Lung microvascular endothelial cell (primary cell): ENCODE results near the gene DNAH11. TPM values are rescaled to one million over a fixed set of nuclear protein-coding genes. Genes with fewer than 3 reads are reported as not detected.

Experiments used
- DNase-seq, 2 donors: peaks; one replicate each; pipeline versions ENCODE4 v3.0.0 to v3.0.0-alpha.2; 2010; ENCODE audit warnings: low read depth in 2 of 2
- total RNA-seq: library from RNA; depleted of rRNA; stranded (reverse); fragments of >200 nt; gene quantifications from 2 replicates; pipeline ENCODE4 v1.2.1, GENCODE V29; 2014

The DNAH11 gene
- total RNA-seq, 1 donor from 2014 or later, result 0.20 TPM

DNA sequence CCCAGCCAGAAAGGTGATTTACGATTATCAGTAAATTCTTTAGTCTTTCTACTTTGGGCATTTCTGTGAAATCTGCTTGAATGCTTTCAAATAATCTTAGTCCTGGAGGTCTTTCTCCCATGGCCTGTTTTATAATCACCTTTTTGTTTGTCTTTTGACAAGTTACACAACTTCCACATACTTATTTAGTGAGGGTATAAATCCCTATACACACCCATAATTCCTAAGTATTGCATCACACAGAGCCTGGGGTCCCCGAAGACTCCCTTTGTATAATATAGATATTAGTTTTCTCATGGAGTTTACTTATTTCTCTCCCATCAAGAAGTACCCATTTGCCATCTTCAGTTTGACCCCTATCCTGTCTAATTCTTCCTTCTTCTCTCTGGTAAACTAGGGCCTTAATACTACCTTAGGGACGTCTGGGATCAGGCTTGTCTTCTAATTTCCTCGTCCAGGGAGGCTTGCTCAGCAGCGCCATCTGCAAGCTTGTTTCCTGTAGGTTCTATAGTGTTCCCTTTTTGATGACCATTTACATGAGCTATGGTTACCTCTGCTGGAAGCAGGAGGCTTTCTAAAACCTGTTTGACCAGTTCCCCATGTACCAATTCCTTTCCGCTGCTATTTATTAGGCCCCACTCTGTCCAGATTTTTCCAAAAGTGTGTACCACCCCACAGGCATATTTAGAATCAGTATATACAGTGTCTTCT is 8.1 kb downstream of the DNAH11 start:
- DNase-seq, result no peak

DNA sequence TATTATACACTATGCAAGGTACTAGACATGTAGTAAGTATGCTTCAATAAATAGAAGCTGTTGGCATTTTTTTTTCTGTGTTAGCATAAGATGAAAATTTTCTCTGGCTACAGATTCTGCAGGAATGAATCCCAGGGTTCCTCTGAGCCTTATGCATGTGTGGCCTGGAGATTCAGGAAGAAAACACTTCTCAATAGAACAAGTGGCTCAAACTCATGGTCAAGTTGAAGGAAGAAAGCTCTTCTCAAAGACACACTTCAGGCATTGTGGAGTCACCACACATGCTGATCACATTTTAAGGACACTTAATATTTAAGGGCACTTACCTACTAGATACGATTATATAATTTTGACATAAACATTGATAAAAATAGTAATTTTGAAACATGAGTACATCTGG is 19.5 kb downstream of the DNAH11 start:
- no peak for DNase-seq

DNA sequence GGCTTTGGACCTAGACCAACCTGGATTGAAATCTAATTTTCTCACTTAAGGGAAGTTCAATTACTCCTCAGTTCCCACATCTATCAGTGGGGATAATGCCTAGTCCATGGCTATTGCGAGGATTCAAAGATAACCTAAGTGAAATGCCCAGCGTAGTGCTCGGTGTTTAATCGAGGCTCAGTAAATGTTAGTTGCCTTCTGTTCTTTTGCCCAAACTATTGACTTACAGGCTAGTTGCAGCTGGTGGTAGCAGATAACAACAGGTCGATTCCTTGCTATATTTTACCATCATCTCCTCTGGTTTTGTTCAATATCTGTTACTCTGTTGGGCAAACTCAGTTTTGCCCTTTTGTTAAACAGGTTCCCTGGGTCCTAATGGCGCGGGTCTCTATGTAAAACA is 22.8 kb downstream of the DNAH11 start:
- no peak for DNase-seq

DNA sequence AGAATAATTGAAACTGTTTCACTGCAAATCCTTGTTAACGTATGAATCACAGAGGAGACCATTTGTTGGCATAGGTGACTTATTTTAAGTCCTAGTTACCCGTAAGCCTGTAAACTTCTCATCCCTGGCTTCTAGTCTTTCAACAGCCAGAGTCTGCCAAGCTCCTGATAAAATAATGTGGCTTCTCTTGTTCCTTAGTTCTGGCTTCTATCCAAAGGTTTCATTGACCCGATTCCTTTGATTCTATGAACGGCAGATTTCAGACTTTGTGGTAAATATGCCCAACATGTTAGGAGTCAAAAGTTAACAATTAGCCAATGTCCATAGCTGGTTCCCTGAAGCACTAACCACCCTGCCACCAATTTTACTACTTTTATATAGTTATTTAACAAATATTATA is 23.3 kb downstream of the DNAH11 start:
- DNase-seq, result no peak

DNA sequence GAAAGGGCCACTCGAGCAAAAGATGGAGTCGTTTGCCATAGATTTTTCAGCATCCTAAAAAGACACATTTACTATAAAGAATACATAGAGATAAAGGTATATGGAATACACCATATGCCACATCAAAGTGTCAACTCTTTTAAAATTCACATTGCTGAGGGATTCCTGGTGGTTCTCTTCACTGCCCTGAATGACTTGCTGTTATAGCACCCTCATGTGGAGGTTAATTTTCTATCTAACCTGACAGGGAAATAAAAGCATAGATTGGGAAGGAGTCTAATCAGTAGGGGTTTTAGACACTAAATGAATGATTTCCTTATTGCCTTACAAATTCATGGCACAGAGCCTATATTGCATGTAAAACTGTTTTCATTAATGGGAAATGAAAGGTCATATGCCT is 25.9 kb downstream of the DNAH11 start:
- DNase-seq, result peak in 1 of 2 donors; percentile 14

DNA sequence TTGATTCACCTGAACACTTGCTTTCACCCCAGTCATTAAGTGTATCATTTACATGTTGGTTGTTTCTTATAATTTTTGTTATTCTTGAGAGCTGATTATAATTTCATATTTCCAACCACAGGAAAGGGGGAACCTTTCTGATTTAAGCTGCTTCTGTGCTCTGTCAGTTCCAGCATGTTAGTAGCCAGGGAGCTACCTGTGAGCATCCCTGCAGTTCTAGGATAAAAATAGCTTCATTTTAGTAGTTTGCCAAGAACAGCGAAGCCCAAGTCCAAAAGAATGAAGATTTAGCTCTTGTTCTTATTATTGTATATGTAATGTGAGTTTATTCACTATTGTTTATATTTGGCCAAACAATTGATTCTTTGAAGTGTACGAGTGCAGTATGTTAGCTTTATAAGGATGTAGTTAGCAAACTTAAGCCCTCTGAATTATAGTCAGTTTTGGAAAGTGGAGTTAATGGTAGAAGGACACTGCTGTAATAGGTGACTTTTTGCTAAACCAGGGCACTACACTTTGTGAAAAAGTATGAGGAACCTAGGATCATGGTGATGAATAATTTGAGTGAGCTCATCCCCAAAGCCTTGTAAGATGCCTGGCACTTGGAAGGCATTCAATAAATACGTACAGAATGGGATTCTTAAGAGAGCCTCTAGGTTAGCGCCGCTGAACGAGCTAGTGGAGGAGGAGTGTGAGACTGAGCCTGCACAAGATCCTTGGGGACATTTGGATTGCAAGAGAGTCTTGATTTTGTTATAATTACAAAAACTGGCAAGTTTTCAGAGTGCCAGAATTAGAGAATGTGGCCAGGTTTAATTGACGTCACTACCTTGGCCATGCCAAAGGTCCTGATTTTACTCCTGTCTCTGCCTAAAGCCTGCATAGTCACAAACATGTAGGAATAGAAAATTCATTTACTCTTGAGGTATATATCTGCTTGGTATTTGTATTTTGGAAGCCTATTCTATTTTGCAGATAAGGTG is 29.8 kb downstream of the DNAH11 start:
- DNase-seq, result no peak

DNA sequence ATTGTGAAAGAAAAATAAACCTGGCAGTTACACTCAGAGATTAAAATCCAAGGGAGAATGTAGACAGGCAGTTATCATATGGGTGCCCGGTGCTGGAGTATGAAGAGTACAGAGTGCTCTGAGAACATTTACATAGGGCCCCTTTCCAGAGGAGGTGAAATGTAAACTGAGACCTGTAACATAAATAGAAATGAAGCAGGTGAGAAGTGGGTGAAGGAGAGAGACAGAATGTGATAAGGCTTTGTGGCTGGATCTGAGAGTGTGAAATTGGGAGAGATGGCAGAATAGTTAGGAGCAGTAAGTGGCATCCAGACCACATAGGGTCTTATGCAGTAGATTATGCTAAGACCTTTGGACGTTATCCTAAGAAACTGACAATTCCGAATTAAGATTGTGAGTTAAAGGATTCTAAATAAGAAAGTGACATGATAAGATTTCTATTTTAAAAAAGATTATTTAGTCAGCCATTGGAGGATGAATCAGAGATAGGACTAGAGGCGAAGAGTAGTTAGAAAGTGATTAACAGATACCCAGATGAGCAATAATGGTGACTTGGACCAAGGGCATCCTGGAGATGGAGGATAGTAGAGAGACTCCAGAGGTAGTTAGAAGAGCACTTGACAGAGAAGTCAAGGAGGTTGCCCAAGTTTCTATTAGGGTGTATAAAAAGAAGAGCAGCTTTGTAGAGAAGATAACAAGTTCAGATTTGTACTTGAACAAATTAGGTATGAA is 36.7 kb downstream of the DNAH11 start:
- peak in 1 of 2 donors; percentile 3 for DNase-seq

DNA sequence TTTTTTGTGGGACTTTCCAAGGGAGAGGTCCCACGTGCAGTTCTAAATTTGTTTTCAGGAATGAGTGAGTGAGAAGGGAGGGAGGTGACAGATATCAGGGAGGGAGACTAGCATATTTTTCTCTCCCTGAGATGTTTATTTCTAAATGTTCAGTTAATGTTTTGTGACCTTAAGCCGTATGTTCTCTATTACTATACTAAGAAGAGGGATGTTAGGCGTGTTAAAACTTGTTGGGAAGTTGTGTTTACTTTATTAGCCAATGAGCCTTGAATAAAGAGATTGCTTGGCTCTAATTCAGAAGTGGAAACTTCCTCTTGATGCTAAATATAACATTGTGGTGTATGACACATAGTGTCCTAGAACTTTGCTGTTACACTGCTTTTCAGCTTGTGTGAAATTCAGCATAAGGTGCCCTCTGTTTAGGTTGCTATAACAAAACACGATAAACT is 37.3 kb downstream of the DNAH11 start:
- peak; percentile 28 to 85 for DNase-seq

DNA sequence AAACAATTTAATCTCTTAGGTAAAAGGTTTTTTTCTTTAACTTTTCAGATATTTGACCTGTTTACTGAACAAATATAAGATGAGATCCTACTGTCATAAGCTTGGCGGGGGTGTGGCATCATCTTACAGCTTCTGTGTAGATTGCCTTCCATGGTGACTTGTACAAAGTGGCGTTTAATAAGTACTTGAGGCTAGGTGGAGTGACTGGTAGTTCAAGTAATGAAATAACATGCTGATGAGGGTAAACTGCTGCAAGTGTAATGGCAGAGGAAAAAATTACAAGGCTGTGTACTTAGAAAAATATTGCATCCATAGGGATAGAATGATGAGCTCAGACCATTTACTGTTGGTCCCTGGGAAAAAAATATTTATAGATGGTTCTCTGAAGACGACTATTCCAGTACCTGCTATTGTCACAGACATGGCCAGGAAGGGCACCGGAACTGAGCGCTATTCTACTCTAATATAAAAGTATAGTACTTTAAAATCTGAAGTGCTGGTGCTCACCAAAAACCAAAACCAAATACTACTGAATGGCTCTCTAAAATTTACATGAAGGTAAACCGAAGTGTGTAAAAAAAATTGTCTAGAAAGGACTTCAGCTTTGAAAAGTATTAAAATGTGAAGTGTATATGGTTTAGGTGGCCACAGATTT is 42.4 kb downstream of the DNAH11 start:
- DNase-seq, result no peak

DNA sequence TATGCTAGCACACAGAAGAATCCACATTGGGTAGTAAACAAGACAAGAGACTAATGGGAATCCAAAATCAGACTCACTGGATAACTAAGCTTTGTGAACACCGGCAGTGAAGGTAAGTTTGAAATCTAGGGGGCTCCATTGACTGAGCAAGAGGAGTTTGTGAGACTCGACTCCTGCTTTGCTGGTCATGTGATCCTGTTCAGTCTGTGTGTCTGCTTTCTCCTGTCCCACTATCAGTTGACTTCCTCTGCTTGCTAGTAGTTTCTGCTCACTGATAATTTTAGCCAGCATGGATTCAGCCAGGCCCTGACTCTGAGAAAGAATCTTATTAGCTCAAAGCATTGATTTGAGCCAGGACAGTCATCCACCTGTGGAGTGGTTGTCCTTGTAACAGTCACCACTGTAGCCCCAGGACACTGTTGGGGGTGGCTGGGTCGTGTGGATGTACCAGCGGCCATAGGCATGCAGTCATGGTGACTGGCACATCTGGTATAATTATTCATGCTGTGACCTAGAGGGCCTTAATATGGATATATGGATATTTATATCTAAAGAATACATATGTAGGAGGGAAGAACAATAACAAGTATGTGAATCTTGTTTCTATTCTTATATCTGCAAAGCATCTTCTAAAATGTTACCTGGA is 44.4 kb downstream of the DNAH11 start:
- no peak for DNase-seq

DNA sequence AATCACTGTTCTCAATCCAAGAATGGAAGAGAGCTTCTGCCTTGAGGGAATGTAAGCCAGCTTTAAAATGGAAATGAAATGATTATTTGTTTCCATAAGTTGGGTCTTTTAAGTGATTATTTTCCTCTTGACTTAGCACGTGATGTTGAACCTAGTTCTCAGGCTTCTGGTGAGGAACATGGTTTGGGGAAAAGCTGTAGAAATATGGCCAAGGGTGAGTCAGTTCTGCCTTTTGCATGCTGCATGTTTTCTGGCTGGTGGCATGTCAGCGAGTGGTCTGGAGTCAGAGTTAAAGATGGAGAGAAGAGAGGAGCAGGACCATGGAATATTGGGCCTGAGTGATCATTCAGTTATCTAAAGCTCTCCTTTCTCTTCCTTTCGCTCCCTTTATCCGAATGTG is 54.0 kb downstream of the DNAH11 start:
- no peak for DNase-seq

DNA sequence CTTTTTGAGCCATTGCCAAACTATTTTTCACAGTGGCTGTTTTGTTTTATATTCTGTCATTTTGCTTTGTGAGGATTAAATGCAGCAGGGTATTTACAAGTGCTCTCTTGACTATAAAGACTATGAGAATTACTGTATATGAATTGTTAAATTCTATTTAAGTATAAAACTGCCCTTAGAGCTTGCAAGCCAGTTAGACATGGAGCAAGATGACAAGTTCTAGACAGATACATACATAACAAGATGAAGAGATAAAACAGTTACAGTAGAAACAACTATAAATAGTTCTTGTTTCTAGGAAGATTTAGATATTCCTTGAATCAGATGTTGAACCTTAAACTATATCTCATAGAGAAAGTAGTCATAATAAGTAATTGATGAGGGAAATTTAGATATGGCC is 60.6 kb downstream of the DNAH11 start:
- no peak for DNase-seq

DNA sequence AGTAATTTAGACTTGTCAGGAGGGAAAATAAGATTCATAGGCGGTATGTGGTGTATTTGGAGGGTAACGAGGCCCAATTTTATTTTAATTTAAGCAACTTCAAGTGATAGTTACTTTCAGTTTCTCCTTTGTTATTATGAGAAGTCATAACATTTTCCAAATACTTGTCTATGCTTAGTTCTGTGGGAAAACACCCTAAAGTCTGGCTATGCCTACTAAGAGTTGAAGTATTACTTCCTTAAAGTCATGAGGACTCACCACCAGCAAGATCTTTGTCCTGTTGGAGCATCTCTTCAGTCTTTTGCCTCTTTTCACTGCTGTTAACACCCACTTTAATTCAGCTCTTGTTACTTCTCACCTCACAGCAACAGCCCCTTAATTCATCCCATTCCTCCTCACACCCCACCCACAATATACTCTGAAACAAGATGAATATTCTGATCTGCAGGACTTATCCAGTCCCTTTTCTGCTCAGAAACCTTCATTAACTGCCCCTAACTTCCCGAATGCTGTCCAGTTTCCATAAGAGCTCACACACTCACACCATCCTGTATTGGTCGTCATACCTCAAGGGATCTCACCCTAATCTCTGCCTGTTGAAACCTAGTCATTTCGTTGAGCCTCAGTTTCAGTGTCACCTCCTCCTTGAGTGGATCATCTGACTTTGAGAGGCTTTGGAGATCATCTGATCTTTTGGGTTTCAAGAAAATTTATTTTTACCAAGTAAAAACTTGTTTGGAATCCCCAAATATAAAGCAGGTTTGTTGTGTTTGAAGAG is 61.3 kb downstream of the DNAH11 start:
- DNase-seq, result peak in 1 of 2 donors; percentile 14

DNA sequence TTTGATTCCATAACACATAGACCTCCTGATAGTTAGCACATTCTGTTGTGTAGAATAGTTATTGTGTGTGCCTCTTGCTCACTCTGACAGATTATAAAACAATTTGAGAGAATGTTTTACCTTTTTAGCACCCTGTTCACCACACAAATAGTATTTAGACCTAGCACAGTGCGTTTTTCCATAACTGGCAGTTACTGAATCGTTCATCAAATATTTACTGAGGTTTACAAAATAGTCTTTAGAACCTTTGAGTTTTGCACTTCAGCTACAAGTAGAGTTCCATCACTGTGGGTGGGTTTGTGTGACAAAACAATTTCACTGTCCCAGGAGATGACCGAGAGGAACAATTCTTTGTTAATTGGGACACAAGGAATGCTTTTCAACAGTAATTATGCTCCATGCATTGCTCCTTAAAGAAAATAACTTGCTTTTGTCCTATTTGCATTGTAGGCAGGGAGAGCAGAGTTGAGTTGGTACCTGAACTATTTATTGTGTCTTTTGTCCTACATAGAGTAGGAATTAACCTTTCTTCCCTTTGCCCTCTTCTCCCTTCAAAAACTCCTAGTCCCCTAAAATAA is 62.3 kb downstream of the DNAH11 start:
- DNase-seq, result no peak

DNA sequence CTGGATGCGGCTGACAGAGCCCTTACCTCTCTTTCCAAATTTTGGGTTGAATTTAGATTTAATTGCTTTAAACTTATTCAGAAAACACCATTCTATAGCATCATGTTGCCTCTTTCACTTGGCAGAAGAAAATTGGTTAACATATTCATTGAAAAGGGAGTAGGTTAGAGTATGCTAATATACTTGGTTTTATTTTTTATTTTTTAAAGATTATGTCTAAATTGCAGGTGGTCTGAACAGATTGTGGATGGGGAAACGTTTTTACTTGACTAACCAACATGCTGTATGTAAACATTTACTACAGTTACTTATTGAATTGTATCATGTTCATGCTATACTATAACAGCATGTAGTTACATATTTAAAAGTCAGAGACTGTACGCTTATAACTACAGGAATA is 65.6 kb downstream of the DNAH11 start:
- DNase-seq, result no peak

DNA sequence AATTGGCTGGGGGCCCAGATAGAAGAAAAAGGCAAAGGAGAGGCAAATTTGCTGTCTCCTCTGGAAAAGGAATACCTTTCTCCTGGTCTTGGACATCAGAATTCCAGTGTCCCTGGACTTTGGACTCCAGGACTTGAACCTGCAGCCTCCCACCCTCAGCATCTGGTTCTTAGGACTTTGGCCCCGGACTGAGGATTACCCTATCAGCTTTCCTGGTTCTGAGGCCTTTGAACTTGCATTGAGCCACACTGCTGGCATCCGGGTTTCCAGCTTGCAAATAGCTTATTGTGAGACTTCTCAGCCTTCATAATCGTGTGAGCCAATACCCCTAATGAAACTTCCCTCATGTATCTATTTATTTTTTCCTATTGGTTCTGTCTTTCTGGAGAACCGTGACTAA is 68.3 kb downstream of the DNAH11 start:
- DNase-seq, result no peak

DNA sequence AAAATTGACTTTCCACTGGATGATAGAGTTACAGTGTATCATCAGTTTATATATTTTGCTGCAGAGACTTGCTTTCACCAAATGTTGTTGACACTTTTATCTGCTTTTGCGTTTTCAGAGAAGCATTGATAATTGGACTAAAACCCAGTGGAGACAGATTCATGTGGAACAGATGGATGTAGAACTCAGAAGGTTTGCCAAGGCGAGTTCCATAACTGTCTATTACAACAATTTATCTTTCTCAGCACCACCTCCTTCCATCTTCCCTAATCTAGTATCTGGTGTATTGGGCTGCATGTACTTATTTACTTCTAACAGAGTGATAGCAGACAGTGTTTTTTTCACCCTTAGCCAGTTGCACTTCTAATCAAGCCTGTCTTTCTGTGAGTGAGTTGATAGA is 73.3 kb downstream of the DNAH11 start:
- no peak for DNase-seq

DNA sequence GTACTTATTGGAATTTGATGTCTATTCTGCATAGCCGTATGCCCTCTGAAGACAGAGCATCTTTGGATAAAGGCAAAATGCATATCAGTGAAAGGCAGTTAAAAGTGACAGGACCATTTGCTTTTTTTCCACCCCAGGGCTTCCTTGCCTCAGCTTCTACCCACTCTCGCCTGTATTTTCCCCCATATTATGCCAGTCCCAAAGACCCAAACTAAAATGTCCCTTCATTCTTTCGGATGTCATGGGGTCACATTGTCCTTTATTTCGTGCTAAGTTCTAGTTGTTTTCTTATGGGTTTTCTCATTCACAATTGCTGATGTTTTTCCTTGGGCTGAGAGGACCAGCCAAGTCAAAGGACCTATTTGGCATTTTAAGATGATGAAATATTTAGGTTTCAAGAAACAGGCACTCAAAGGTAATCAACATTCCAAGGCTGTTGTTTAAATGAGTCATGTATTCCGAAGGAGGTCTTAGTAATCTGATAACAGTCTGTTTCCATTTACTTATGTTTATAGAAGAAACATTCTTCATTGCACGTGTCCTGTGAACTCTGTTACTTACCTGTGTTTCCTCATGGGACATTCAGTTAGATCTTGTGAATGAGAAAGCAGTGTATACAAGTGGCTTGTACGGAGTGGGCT is 74.1 kb downstream of the DNAH11 start:
- peak in 1 of 2 donors; percentile 50 for DNase-seq

DNA sequence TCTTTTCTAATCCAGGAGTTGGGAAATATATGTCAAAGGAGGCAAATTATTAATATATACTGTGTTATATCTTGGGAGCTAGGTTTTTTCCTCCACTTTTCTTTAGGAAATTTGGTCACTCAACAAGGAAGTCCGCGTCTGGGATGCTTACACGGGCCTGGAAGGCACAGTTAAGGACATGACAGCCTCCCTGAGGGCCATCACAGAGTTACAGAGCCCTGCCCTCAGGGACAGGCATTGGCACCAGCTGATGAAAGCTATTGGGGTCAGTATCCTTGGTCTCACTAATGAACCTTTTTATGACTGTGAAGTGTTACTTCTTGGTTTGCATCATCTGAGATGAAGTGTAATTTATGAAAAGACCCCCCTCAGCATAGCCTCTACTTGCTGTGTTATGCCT is 74.7 kb downstream of the DNAH11 start:
- no peak for DNase-seq
